HL-60 (cell line): ENCODE results near the gene ENOSF1.

Experiments used
- DNase-seq, 2 experiments: peaks; one replicate each; pipeline ENCODE4 v3.0.0-alpha.2; 2010 to 2020; ENCODE audit warnings: low read depth in 1 of 2, low spot score in 1 of 2
- H3K27ac ChIP-seq: fragments of 250-450 bp; sonication (Bioruptor Pico); replicated peaks from 2 replicates; pipeline ENCODE4 v1.5.1; 2020; ENCODE audit warnings: mild to moderate bottlenecking, moderate library complexity
- H3K27me3 ChIP-seq: fragments of 250-450 bp; sonication (Bioruptor Pico); 2 replicates; pipeline ENCODE4 v1.5.1; 2021; ENCODE audit warnings: mild to moderate bottlenecking, moderate library complexity; ENCODE audit not compliant: insufficient read depth, poor library complexity, severe bottlenecking
- H3K4me3 ChIP-seq: replicated peaks from 2 replicates; pipeline ENCODE4 v1.5.1; 2011; ENCODE audit warnings: mild to moderate bottlenecking, control low read depth, low read length; ENCODE audit not compliant: insufficient read depth
- CTCF ChIP-seq: IDR thresholded peaks from one replicate; pipeline ENCODE4 v1.5.1; 2011; ENCODE audit warnings: low read length, control low read depth, inconsistent platforms; ENCODE audit not compliant: insufficient read depth
- GABPA ChIP-seq: IDR thresholded peaks from 2 replicates; pipeline ENCODE4 v1.6.1; 2012; ENCODE audit warnings: low read depth
- POLR2AphosphoS5 ChIP-seq: IDR thresholded peaks from 2 replicates; pipeline ENCODE4 v1.6.1; 2012; ENCODE audit warnings: low read depth
- REST ChIP-seq: IDR thresholded peaks from 2 replicates; pipeline ENCODE4 v1.6.1; 2012; ENCODE audit warnings: low read depth; ENCODE audit not compliant: insufficient replicate concordance
- SPI1 ChIP-seq: IDR thresholded peaks from 2 replicates; pipeline ENCODE4 v1.6.1; 2012; ENCODE audit warnings: low read depth, mild to moderate bottlenecking, borderline replicate concordance

ENOSF1 gene

DNA sequence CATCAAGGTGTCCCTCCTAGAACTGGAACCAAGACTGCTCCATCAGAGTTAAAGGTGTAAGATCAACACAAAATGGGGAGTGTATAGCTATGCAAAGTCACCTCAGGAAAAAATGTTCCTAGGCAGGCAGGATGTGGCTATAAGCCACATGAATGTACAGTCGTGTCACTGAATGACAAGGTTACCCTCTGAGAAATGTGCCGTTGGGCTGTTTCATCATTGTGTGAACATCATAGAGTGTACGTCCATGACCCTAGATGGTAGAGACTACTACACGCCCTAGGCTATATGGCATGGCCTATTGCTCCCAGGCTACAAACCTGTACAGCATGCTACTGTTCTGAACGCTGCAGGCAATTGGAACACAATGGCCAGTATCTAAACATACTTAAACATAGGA is 30.4 kb downstream of the ENOSF1 start:
- DNase-seq, result no peak
- TF ChIP-seq GABPA (no peak), REST (no peak), SPI1 (no peak), CTCF (no peak), POLR2AphosphoS5 (no peak)
- H3K27ac ChIP-seq, result no peak overlapping the region
- no peak overlapping the region for H3K4me3 ChIP-seq
- H3K27me3 ChIP-seq, result no peaks in the 10 kb centered on the region

GRCh38 chr18:680392-680791 is 32.0 kb downstream of the ENOSF1 start:
- no peak for DNase-seq
- Histone ChIP-seq H3K27me3 (no peaks in the 10 kb centered on the region), H3K27ac (no peak overlapping the region), H3K4me3 (no peak overlapping the region)
- TF ChIP-seq REST (no peak), CTCF (no peak), GABPA (no peak), SPI1 (no peak), POLR2AphosphoS5 (no peak)

- TF ChIP-seq CTCF (no peak), POLR2AphosphoS5 (no peak), GABPA (no peak), SPI1 (no peak), REST (no peak)
- DNase-seq, result no peak
- H3K27me3 ChIP-seq, result no peaks in the 10 kb centered on the region
- no peak overlapping the region for H3K27ac ChIP-seq
- no peak overlapping the region for H3K4me3 ChIP-seq
These were observed 32.9 kb downstream of the ENOSF1 start for GRCh38 chr18:679516-679915.
